ENCODE data around the gene NHLH2.

The NHLH2 gene

GRCh38 chr1:115840605-115841460, at the start of gene NHLH2:
Gene NHLH2 (minus strand): TSS chr1:115841126. CDS start chr1:115838372, 2,754 bp downstream.
- no peak for DNase-seq

GRCh38 chr1:115890580-115890979, 49.7 kb upstream of the NHLH2 start:
- no peak for DNase-seq

GRCh38 chr1:115888976-115889375, 48.0 kb upstream of the NHLH2 start:
- DNase-seq: no peak

GRCh38 chr1:115882913-115883902, 42.3 kb upstream of the NHLH2 start:
- no peak for DNase-seq

GRCh38 chr1:115880981-115881672, 40.2 kb upstream of the NHLH2 start:
- DNase-seq: no peak

GRCh38 chr1:115879977-115880376, 39.1 kb upstream of the NHLH2 start:
- no peak for DNase-seq

- no peak for DNase-seq
Measured at GRCh38 chr1:115877511-115877910, 36.6 kb upstream of the NHLH2 start.

- no peak for DNase-seq
Measured at GRCh38 chr1:115874904-115875303, 34.0 kb upstream of the NHLH2 start.

GRCh38 chr1:115874497-115874896, 33.6 kb upstream of the NHLH2 start:
- no peak for DNase-seq

- DNase-seq: no peak
Measured at GRCh38 chr1:115873184-115873583, 32.3 kb upstream of the NHLH2 start.

GRCh38 chr1:115869064-115869463, 28.1 kb upstream of the NHLH2 start:
- DNase-seq: no peak

- no peak for DNase-seq
Measured at GRCh38 chr1:115867216-115867615, 26.3 kb upstream of the NHLH2 start.

GRCh38 chr1:115865704-115866380, 24.9 kb upstream of the NHLH2 start:
- DNase-seq: no peak

GRCh38 chr1:115862403-115862802, 21.5 kb upstream of the NHLH2 start:
- DNase-seq: no peak

- no peak for DNase-seq
Measured at GRCh38 chr1:115854005-115854404, 13.1 kb upstream of the NHLH2 start.

GRCh38 chr1:115850937-115851336, 10.0 kb upstream of the NHLH2 start:
- no peak for DNase-seq

- no peak for DNase-seq
Measured at GRCh38 chr1:115847787-115848186, 6.9 kb upstream of the NHLH2 start.

- no peak for DNase-seq
Measured at GRCh38 chr1:115842948-115843347, 2.0 kb upstream of the NHLH2 start.

- DNase-seq: no peak
Measured at GRCh38 chr1:115839679-115840237, 1.2 kb downstream of the NHLH2 start.

- peak in 1 of 2 donors; percentile 57 for DNase-seq
Measured at GRCh38 chr1:115839029-115839678, 1.8 kb downstream of the NHLH2 start.

GRCh38 chr1:115838431-115839028, 2.4 kb downstream of the NHLH2 start:
- DNase-seq: no peak
